K562 (cell line): ENCODE measurements around the gene RYR3.

ENCODE experiments used
- EP300 ChIP-seq: IDR thresholded peaks from 2 replicates; pipeline ENCODE4 v1.6.1; 2012; ENCODE audit warnings: low read length, improper control_type of control experiment
- HNRNPH1 ChIP-seq: fragments of 200-400 bp; formaldehyde crosslinking; optimal IDR thresholded peaks from 2 replicates; pipeline ENCODE3; 2017; ENCODE audit warnings: low read depth, mild to moderate bottlenecking, low read length, moderate library complexity
- POLR2AphosphoS5 ChIP-seq: IDR thresholded peaks from 2 replicates; pipeline ENCODE4 v1.6.1; 2011; ENCODE audit warnings: mild to moderate bottlenecking, low read depth, low read length, moderate library complexity; ENCODE audit not compliant: control insufficient read depth, insufficient read depth
- RB1 ChIP-seq: fragments of 450-650 bp; IDR thresholded peaks from 2 replicates; pipeline ENCODE4 v1.6.1; 2017; ENCODE audit warnings: low read depth, mild to moderate bottlenecking
- ZNF282 ChIP-seq: sonication (generic); formaldehyde crosslinking; IDR thresholded peaks from 2 replicates; pipeline ENCODE4 v1.8.1; 2023; ENCODE audit warnings: missing genetic modification reagents
- TF ChIP-seq, protein P1 (sequence below): sonication (generic); formaldehyde crosslinking; IDR thresholded peaks from 2 replicates; pipeline ENCODE4 v1.8.0; 2022; ENCODE audit warnings: mild to moderate bottlenecking, low read depth, missing genetic modification reagents
- TF ChIP-seq, protein P2 (sequence below): sonication (generic); formaldehyde crosslinking; IDR thresholded peaks from 2 replicates; pipeline ENCODE4 v1.8.1; 2022; ENCODE audit warnings: missing genetic modification reagents

DNA sequence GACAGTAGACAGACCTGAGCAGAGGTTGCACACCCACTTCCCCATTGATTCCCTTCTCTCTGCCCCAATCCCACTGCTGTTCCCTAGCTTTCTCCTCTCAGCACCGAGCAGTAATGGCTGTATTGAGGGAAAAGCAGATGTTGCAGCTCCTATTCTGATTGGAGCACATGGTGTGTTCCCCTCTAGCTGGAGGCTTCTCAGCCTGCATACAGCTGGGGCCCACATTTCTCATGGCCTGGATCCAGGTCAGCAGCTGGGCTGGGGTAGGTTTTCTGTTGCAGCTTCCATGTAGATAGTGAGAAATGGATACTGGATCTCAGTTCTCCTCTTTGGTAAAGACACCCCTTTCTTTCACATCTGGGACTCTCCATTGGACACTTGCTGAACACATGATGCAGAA, 50.1 kb downstream of the RYR3 start:
- no peak for TF ChIP-seq ZNF282
- TF ChIP-seq, protein P1, sequence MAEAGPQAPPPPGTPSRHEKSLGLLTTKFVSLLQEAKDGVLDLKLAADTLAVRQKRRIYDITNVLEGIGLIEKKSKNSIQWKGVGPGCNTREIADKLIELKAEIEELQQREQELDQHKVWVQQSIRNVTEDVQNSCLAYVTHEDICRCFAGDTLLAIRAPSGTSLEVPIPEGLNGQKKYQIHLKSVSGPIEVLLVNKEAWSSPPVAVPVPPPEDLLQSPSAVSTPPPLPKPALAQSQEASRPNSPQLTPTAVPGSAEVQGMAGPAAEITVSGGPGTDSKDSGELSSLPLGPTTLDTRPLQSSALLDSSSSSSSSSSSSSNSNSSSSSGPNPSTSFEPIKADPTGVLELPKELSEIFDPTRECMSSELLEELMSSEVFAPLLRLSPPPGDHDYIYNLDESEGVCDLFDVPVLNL: no peak
- TF ChIP-seq POLR2AphosphoS5: no peak
- TF ChIP-seq EP300: no peak
- no peak for TF ChIP-seq RB1
- TF ChIP-seq, protein P2, sequence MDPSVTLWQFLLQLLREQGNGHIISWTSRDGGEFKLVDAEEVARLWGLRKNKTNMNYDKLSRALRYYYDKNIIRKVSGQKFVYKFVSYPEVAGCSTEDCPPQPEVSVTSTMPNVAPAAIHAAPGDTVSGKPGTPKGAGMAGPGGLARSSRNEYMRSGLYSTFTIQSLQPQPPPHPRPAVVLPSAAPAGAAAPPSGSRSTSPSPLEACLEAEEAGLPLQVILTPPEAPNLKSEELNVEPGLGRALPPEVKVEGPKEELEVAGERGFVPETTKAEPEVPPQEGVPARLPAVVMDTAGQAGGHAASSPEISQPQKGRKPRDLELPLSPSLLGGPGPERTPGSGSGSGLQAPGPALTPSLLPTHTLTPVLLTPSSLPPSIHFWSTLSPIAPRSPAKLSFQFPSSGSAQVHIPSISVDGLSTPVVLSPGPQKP: no peak
- TF ChIP-seq HNRNPH1: no peak
